IPS-20b (cell line): ENCODE measurements around the gene DOCK8.

Experiments
- H3K27ac ChIP-seq: one replicate; pipeline ENCODE4 v1.5.1; 2013; ENCODE audit warnings: low read length
- H3K27me3 ChIP-seq: 2 replicates; pipeline ENCODE4 v1.6.1; 2013; ENCODE audit warnings: mild to moderate bottlenecking, low read length, inconsistent platforms; ENCODE audit not compliant: insufficient read depth
- H3K36me3 ChIP-seq: 2 replicates; pipeline ENCODE4 v1.6.1; 2013; ENCODE audit warnings: low read depth, mild to moderate bottlenecking, inconsistent platforms, low read length, moderate library complexity; ENCODE audit not compliant: insufficient read depth
- H3K4me1 ChIP-seq: 2 replicates; pipeline ENCODE4 v1.6.1; 2013; ENCODE audit warnings: mild to moderate bottlenecking, control low read depth, inconsistent platforms, low read length, moderate library complexity; ENCODE audit not compliant: insufficient read depth
- H3K4me3 ChIP-seq: 2 replicates; pipeline ENCODE4 v1.5.1; 2013; ENCODE audit warnings: mild to moderate bottlenecking, low read length, inconsistent platforms
- H3K9ac ChIP-seq: 2 replicates; pipeline ENCODE4 v1.6.1; 2013; ENCODE audit warnings: low read depth, mild to moderate bottlenecking, inconsistent platforms, low read length, moderate library complexity
- H3K9me3 ChIP-seq: 2 replicates; pipeline ENCODE4 v1.6.1; 2013; ENCODE audit warnings: mild to moderate bottlenecking, low read depth, low read length, inconsistent platforms; ENCODE audit not compliant: insufficient read depth

The DOCK8 gene

GRCh38 chr9:504921-505740 lies 290.5 kb downstream of the DOCK8 start:
- Histone ChIP-seq H3K4me1 (peaks cover 10% of the 10 kb centered on the region; the same call in 1 of the 2 replicates), H3K9ac (peak overlapping the region; percentile 65; the same call in 1 of the 2 replicates), H3K27me3 (peaks cover 43% of the 10 kb centered on the region), H3K36me3 (no peaks in the 10 kb centered on the region), H3K9me3 (no peaks in the 10 kb centered on the region), H3K4me3 (peak overlapping the region; percentile 83), H3K27ac (no peak overlapping the region)

- Histone ChIP-seq H3K27ac (no peak overlapping the region), H3K36me3 (no peaks in the 10 kb centered on the region), H3K4me3 (peak overlapping the region; percentile 83), H3K27me3 (peaks cover 43% of the 10 kb centered on the region), H3K9ac (peak overlapping the region; percentile 65; the same call in 1 of the 2 replicates), H3K4me1 (peaks cover 10% of the 10 kb centered on the region; the same call in 1 of the 2 replicates), H3K9me3 (no peaks in the 10 kb centered on the region)
Measured at GRCh38 chr9:505741-506059, 291.0 kb downstream of the DOCK8 start.

- H3K4me3 ChIP-seq, result no peak overlapping the region
- H3K9me3 ChIP-seq, result no peaks in the 10 kb centered on the region
- peaks cover 43% of the 10 kb centered on the region for H3K27me3 ChIP-seq
- no peak overlapping the region for H3K9ac ChIP-seq
- peaks cover 10% of the 10 kb centered on the region; the same call in 1 of the 2 replicates for H3K4me1 ChIP-seq
- no peaks in the 10 kb centered on the region for H3K36me3 ChIP-seq
- H3K27ac ChIP-seq, result no peak overlapping the region
Measured at GRCh38 chr9:506281-506680, 291.6 kb downstream of the DOCK8 start.

- Histone ChIP-seq H3K9me3 (no peaks in the 10 kb centered on the region), H3K4me1 (no peaks in the 10 kb centered on the region), H3K9ac (no peak overlapping the region), H3K27me3 (peaks cover under 1% of the 10 kb centered on the region; the same call in 1 of the 2 replicates), H3K27ac (no peak overlapping the region), H3K4me3 (no peak overlapping the region), H3K36me3 (no peaks in the 10 kb centered on the region)
Measured at GRCh38 chr9:511861-512260, 297.2 kb downstream of the DOCK8 start.

- Histone ChIP-seq H3K4me1 (no peaks in the 10 kb centered on the region), H3K36me3 (no peaks in the 10 kb centered on the region), H3K4me3 (no peak overlapping the region), H3K9me3 (no peaks in the 10 kb centered on the region), H3K9ac (no peak overlapping the region), H3K27ac (no peak overlapping the region), H3K27me3 (no peaks in the 10 kb centered on the region)
Measured at GRCh38 chr9:512555-513272, 298.0 kb downstream of the DOCK8 start.
